SJSA1 (cell line): ENCODE data around the gene FTCD. TPM values are rescaled to one million over a fixed set of nuclear protein-coding genes. Genes with fewer than 3 reads are reported as not detected.

Source experiments
- DNase-seq, 2 experiments: peaks; one replicate each; pipeline ENCODE4 v3.0.0-alpha.2; 2015 to 2020; ENCODE audit warnings: low spot score in 2 of 2, low read depth in 1 of 2
- H3K27ac ChIP-seq: fragments of 250-450 bp; sonication (Bioruptor Pico); 2 replicates; pipeline ENCODE4 v1.5.1; 2020; ENCODE audit warnings: mild to moderate bottlenecking, moderate library complexity
- H3K27me3 ChIP-seq: fragments of 250-450 bp; sonication (Bioruptor Pico); replicated peaks from 2 replicates; pipeline ENCODE4 v1.5.1; 2020; ENCODE audit warnings: mild to moderate bottlenecking, moderate library complexity
- H3K36me3 ChIP-seq: fragments of 250-450 bp; sonication (Bioruptor Pico); 2 replicates; pipeline ENCODE4 v1.5.1; 2020; ENCODE audit warnings: mild to moderate bottlenecking
- H3K4me1 ChIP-seq: fragments of 250-450 bp; sonication (Bioruptor Pico); replicated peaks from 2 replicates; pipeline ENCODE4 v1.6.1; 2021; ENCODE audit warnings: mild to moderate bottlenecking
- H3K4me3 ChIP-seq: fragments of 250-450 bp; sonication (Bioruptor Pico); 2 replicates; pipeline ENCODE4 v1.5.1; 2020; ENCODE audit warnings: mild to moderate bottlenecking
- H3K9me3 ChIP-seq: fragments of 250-450 bp; sonication (Bioruptor Pico); replicated peaks from 2 replicates; pipeline ENCODE4 v1.5.1; 2020; ENCODE audit warnings: mild to moderate bottlenecking
- total RNA-seq: library from RNA; depleted of rRNA; stranded (reverse); fragments of >200 nt; shearing (Covaris generic); gene quantifications from 2 replicates; pipeline ENCODE4 v1.2.3, GENCODE V29; 2014

Gene FTCD
- total RNA-seq, 1 experiment from 2014 or later: not detected

DNA sequence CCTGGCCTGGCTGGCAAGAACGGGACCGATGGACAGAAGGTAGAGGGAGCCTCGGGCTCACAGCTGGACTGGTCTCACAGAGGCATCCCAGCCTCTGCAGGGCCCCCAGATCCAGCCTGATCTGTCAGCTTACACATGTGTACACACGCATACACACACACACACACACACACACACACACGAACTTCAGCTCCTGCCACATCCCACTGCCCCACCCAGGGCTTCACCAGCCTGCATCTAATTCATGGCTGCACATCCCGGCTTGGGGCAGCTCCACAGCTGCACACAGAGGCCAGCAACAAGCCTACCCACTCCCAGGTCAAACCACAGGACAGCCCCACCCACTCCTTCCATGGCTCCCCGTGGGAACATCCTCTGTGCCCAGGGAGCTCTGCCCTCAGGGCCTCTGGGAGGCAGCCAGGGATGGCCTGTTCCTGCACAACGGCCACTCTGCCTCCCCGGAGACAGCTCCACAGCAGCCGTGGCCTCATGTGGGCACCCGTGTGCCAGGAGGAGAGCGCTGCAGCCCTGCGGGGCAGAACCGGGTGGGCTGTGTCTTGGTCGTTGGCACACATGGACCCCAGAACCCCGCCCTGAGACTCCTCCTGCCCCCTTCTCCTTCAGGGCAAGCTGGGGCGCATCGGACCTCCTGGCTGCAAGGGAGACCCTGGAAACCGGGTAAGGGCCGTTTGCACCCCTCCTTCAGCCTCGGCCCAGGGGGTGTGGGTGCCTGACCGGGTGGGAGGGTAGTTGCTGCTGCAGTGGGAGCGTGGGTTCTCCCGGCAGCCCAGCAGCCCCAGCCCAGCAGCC is 38.4 kb downstream of the FTCD start:
- H3K36me3 ChIP-seq: peaks cover 100% of the 10 kb centered on the region

GRCh38 chr21:46116189-46116775 is 39.1 kb downstream of the FTCD start:
- Histone ChIP-seq H3K4me3 (no peak overlapping the region), H3K36me3 (peaks cover 96% of the 10 kb centered on the region), H3K9me3 (peaks cover 6% of the 10 kb centered on the region), H3K27me3 (no peaks in the 10 kb centered on the region), H3K27ac (no peak overlapping the region), H3K4me1 (peaks cover 1% of the 10 kb centered on the region)
- peak in 1 of 2 experiments; percentile 41 for DNase-seq

More for the DNA sequence above, 38.4 kb downstream of the FTCD start:
- Histone ChIP-seq H3K9me3 (peaks cover 6% of the 10 kb centered on the region), H3K27ac (no peak overlapping the region), H3K4me3 (no peak overlapping the region), H3K4me1 (peaks cover 7% of the 10 kb centered on the region), H3K27me3 (no peaks in the 10 kb centered on the region)
- peak in 1 of 2 experiments; percentile 39 for DNase-seq

DNA sequence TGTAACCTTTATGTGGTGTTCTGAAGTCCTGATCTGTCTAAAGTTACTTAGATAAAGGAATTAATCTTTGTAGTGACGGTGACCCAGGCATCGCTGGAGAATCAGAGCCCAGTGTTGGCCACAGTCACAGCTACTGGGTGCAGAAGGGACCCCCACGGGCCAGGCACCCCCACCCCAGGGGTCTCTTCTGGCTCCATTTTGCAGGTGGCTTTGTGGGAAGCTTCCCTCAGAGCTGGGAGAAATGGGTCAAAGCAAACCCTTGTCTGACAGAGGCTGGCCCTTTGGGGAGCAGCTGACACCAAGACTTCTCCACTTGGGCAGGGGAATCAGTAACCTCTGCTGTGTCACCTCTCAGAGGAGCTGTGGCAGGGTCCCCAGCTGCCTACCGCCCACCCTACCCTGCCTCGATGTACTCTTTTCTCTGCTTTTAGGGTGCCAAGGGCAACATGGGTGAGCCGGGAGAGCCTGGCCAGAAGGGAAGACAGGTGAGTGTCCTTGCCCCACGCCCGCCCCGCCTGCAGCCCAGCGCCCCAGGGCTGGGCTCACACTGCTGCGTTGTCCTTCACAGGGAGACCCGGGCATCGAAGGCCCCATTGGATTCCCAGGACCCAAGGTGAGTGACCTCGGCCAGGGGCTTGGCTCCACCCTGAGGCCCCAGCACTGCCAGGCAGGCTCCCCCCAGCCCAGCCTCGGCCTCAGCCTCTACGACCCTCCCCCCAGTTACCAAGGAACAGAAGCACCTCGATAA is 39.8 kb downstream of the FTCD start:
- Histone ChIP-seq H3K4me3 (no peak overlapping the region), H3K4me1 (no peaks in the 10 kb centered on the region), H3K27me3 (no peaks in the 10 kb centered on the region), H3K36me3 (peaks cover 95% of the 10 kb centered on the region), H3K9me3 (peaks cover 6% of the 10 kb centered on the region), H3K27ac (no peak overlapping the region)
- DNase-seq: peak in 1 of 2 experiments; percentile 40

DNA sequence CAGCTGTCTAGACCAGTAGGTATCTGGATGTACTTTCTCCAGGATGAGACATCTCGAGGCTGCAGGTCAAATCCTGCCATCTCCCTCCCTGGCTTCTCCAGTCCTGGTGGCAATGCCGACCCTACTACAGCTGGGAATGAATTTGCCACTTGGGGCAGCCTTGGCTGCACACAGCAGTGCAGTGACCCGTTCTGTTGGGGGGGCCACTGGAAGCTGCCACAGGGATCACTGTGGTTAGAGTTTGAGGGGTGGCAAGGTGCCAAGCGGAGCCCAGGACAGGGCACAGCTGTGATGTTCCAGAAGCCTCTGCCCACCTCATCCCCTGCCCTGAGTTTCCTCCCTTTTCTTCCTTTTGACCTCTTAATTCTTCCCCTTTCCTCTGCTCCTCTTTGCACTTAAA is 40.4 kb downstream of the FTCD start:
- Histone ChIP-seq H3K36me3 (peaks cover 88% of the 10 kb centered on the region), H3K9me3 (peaks cover 6% of the 10 kb centered on the region), H3K4me3 (no peak overlapping the region), H3K27me3 (no peaks in the 10 kb centered on the region), H3K4me1 (no peaks in the 10 kb centered on the region), H3K27ac (no peak overlapping the region)
- peak in 1 of 2 experiments; percentile 38 for DNase-seq

GRCh38 chr21:46113497-46114176 is 41.7 kb downstream of the FTCD start:
- Histone ChIP-seq H3K4me3 (no peak overlapping the region), H3K27me3 (no peaks in the 10 kb centered on the region), H3K27ac (no peak overlapping the region), H3K4me1 (no peaks in the 10 kb centered on the region), H3K36me3 (peaks cover 75% of the 10 kb centered on the region), H3K9me3 (peaks cover 6% of the 10 kb centered on the region)
- DNase-seq: peak in 1 of 2 experiments; percentile 33

DNA sequence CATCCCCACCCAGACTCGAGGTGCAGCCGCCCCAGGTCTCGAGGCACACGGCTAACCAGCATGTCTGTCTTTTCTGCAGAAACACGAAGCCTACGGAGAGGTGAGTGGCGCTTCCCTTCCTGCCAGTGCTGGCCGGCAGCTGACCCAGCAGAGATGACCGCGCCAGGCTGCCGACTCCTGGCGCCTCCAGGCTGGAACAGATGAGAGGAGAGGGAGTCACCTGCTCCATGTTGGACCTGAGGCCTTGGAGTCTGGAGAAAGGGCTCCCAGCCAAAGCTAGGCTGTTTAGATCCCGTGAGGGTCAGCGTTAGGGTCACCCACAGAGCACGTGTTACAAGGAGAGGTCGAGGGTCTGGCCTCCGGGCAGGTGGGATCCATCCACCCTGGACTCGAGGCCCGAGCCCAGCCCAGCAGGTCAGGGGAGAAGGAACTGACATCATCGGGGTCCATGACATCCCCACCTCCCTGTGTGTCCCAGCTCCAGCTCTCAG is 42.6 kb downstream of the FTCD start:
- no peak overlapping the region for H3K27ac ChIP-seq
- no peaks in the 10 kb centered on the region for H3K4me1 ChIP-seq
- peaks cover 72% of the 10 kb centered on the region for H3K36me3 ChIP-seq
- DNase-seq: peak in 1 of 2 experiments; percentile 41
- no peaks in the 10 kb centered on the region for H3K27me3 ChIP-seq
- H3K9me3 ChIP-seq: peaks cover 6% of the 10 kb centered on the region
- H3K4me3 ChIP-seq: no peak overlapping the region

DNA sequence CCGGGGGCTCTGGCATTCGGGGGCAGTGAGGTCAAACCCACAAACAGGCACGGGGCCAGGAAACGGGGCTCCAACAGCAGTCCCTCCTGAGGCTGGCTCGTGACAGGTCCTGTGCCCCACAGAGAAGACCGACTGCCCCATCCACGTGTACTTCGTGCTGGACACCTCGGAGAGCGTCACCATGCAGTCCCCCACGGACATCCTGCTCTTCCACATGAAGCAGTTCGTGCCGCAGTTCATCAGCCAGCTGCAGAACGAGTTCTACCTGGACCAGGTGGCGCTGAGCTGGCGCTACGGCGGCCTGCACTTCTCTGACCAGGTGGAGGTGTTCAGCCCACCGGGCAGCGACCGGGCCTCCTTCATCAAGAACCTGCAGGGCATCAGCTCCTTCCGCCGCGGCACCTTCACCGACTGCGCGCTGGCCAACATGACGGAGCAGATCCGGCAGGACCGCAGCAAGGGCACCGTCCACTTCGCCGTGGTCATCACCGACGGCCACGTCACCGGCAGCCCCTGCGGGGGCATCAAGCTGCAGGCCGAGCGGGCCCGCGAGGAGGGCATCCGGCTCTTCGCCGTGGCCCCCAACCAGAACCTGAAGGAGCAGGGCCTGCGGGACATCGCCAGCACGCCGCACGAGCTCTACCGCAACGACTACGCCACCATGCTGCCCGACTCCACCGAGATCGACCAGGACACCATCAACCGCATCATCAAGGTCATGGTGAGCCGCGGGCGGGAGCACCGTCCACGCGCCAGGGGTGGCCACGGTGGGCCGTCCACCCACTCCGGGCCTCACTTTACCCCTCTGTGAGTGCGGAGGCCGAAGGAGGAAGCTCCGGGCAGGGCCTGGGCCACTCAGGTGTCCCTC is 43.3 kb downstream of the FTCD start:
- H3K27ac ChIP-seq: no peak overlapping the region
- H3K27me3 ChIP-seq: no peaks in the 10 kb centered on the region
- H3K9me3 ChIP-seq: peaks cover 6% of the 10 kb centered on the region
- H3K4me3 ChIP-seq: no peak overlapping the region
- no peaks in the 10 kb centered on the region for H3K4me1 ChIP-seq
- H3K36me3 ChIP-seq: peaks cover 72% of the 10 kb centered on the region
- DNase-seq: peak in 1 of 2 experiments; percentile 41

GRCh38 chr21:46111193-46111571 is 44.2 kb downstream of the FTCD start:
- no peak overlapping the region for H3K27ac ChIP-seq
- DNase-seq: peak in 1 of 2 experiments; percentile 32
- no peaks in the 10 kb centered on the region for H3K4me1 ChIP-seq
- no peaks in the 10 kb centered on the region for H3K27me3 ChIP-seq
- no peak overlapping the region for H3K4me3 ChIP-seq
- peaks cover 72% of the 10 kb centered on the region for H3K36me3 ChIP-seq
- peaks cover 6% of the 10 kb centered on the region for H3K9me3 ChIP-seq

GRCh38 chr21:46110499-46111192 is 44.7 kb downstream of the FTCD start:
- Histone ChIP-seq H3K36me3 (peaks cover 72% of the 10 kb centered on the region), H3K27me3 (no peaks in the 10 kb centered on the region), H3K4me1 (no peaks in the 10 kb centered on the region), H3K4me3 (no peak overlapping the region), H3K27ac (no peak overlapping the region), H3K9me3 (peaks cover 6% of the 10 kb centered on the region)
- peak in 1 of 2 experiments; percentile 38 for DNase-seq

GRCh38 chr21:46109313-46110221 is 45.8 kb downstream of the FTCD start:
- peak in 1 of 2 experiments; percentile 37 for DNase-seq
- peaks cover 70% of the 10 kb centered on the region for H3K36me3 ChIP-seq
- peaks cover 1% of the 10 kb centered on the region for H3K9me3 ChIP-seq
- H3K27ac ChIP-seq: no peak overlapping the region
- H3K27me3 ChIP-seq: no peaks in the 10 kb centered on the region
- no peaks in the 10 kb centered on the region for H3K4me1 ChIP-seq
- no peak overlapping the region for H3K4me3 ChIP-seq

DNA sequence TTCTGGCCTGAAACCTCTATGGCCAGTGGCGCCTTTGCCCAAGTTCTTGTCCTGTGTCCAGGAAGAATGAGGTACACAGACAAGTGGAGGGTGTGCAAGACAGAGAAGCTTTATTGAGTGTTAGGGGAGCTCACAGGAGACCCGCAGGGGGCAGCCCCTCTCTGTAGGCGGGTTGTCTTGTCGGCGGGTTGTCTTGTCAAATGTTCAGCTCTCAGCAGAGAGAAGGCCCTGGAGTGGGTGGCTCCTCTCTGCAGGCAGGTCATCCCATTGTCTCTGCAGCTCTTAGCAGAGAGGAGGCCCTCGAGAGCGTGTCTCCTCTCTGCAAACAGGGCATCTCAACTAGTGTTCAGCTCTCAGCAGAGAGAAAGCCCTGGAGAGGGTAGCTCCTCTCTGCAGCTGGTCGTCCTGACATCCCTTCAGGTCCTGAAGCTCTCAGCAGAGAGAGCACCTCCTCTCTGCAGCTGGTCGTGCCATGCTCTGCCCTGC is 46.5 kb downstream of the FTCD start:
- no peak overlapping the region for H3K27ac ChIP-seq
- no peaks in the 10 kb centered on the region; the same call in 1 of the 2 replicates for H3K9me3 ChIP-seq
- H3K27me3 ChIP-seq: no peaks in the 10 kb centered on the region
- no peaks in the 10 kb centered on the region for H3K4me1 ChIP-seq
- DNase-seq: no peak
- H3K36me3 ChIP-seq: peaks cover 65% of the 10 kb centered on the region
- H3K4me3 ChIP-seq: no peak overlapping the region
